RWPE1 (cell line): Measurements from ENCODE around the gene PRPF6.
"Not testable (repeated sequence)": the region's sequence is repeated elsewhere in the genome, so short reads cannot be mapped to it uniquely, and the experiment has no call there.

Experiments
- CTCF ChIA-PET: fragments of 350-600 bp; sonication (Branson Sonifier 250); formaldehyde crosslinking; extraction: SDS; loops from one replicate; lab custom pipeline; 2021; lab: Yijun Ruan, JAX
- POLR2A ChIA-PET: fragments of 400-600 bp; formaldehyde crosslinking; extraction: SDS; loops from one replicate; lab custom pipeline; 2020; ENCODE audit warnings: antibody characterized with exemption; ENCODE audit not compliant: low non-redundant PET; lab: Yijun Ruan, JAX
- DNase-seq: peaks from one replicate; pipeline ENCODE4 v3.0.0; 2012; ENCODE audit warnings: low spot score
- H3K27ac ChIP-seq: fragments of 450-650 bp; 2 replicates; pipeline ENCODE4 v1.5.1; 2017
- TF ChIP-seq, protein P1 (sequence below): fragments of 450-650 bp; conservative IDR thresholded peaks from 2 replicates; pipeline ENCODE4 v1.5.1; 2017; ENCODE audit warnings: low read depth, mild to moderate bottlenecking

The PRPF6 gene

DNA sequence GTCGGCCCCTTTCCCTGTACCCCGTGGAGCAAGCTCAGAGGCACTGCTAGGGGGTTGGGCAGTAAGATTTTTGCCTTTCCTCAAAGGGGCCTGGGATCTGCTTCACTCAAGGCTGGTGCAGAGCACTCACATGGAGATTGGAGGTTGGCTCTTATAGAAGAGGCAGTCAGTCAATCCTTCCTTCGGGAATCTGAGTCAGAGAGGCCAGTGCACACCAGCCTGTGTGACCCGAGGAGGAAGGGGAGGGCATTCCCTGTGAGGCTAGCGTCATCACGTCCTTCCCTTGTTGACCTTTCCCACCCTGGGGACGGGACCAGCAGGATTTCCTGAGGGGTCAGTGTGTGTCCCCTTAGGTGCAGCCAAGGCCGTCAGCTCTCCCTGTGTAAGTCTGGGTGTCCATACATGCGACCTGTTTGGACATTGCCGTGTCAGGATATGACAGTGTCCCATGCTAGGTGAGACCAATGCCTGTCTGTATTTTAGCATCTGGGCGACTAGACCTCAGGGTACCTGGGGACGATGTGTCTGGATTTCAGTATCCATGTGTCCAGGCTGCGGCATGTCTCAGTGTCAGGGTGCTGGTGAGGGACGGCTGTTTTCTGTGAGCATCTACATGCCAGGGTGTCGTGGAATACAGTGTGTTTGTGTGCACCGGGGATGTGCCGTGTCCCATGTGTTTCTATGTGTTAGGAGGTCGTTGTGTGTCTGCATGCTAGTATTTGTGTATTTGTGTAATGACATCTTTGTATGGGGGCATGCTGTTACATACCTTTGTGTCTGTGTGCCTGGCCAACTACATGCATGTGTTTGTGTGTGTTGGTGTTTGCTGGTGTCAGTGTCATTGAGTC lies 8.4 kb upstream of the PRPF6 start:
- TF ChIP-seq, protein P1, sequence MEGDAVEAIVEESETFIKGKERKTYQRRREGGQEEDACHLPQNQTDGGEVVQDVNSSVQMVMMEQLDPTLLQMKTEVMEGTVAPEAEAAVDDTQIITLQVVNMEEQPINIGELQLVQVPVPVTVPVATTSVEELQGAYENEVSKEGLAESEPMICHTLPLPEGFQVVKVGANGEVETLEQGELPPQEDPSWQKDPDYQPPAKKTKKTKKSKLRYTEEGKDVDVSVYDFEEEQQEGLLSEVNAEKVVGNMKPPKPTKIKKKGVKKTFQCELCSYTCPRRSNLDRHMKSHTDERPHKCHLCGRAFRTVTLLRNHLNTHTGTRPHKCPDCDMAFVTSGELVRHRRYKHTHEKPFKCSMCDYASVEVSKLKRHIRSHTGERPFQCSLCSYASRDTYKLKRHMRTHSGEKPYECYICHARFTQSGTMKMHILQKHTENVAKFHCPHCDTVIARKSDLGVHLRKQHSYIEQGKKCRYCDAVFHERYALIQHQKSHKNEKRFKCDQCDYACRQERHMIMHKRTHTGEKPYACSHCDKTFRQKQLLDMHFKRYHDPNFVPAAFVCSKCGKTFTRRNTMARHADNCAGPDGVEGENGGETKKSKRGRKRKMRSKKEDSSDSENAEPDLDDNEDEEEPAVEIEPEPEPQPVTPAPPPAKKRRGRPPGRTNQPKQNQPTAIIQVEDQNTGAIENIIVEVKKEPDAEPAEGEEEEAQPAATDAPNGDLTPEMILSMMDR = no peak
- no peak for DNase-seq
- ChIA-PET CTCF (interaction anchor here (0.6 to 2.6 kb wide), 7 partner anchors 15 to 269 kb away, joined by 3 to 18 read pairs (median 9); partner anchors contain the start of genes TPD52L2 and UCKL1), POLR2A (no interaction called here)
- peak overlapping the region; percentile 62 for H3K27ac ChIP-seq

DNA sequence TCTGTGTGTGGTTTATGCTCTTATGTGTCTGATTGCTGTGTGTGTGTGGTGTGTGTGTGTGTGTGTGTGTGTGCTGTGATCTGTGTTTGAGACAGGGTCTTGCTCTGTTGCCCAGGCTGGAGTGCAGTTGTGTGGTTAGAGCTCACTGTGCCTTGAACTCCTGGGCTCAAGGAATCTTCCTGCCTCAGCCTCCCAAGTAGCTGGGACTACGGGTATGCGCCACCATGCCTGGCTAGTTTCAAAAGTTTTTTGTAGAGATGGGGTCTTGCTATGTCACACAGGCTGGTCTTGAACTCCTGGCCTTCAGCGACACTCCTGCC lies 7.8 kb upstream of the PRPF6 start:
- ChIA-PET CTCF (interaction anchor here (0.6 to 2.6 kb wide), 25 partner anchors 12 to 429 kb away, joined by 3 to 18 read pairs (median 6); partner anchors contain the start of genes RGS19, TPD52L2 and UCKL1), POLR2A (no interaction called here)
- DNase-seq = no peak
- TF ChIP-seq, protein P1 = no peak
- peak overlapping the region; percentile 62 for H3K27ac ChIP-seq

DNA sequence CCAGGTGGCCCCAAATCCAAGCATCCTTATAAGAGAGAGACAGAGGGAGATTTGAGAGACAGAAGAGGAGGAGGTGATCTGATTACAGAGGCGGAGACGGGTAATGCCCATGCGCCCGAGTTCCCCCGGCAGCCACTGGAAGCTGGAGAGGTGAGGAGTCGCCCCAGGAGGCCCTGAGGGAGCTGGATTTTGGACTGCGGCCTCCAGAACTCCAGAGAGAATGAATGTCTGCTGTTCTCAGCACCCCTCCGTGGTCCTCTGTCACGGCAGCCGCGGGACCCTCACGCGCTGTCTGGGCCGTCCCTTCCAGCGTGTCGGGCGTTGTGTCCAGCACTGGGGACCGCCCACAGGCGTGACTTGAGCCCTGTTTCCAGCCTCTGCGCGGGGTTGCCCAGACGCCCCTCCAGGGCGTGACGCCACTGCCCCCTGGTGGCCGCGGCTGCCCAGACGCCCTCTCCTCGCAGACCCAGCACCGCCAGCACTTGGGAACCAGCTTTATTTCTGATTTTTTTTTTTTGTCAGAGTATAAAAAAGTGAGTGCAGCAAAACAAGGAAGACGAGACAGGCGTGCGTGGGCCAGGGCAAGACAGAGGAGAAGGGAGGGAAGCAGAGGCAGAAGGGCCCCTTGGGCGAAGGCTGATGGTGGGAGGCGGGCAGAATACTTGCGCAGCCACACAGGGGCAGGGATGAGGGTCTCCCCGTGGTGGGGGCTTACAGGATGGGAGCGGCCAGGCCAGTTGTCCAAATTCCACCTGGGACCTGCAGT lies 7.1 kb upstream of the PRPF6 start:
- TF ChIP-seq, protein P1 = peak; percentile 100
- H3K27ac ChIP-seq = peak overlapping the region; percentile 62
- DNase-seq = peak; percentile 86
- ChIA-PET POLR2A (interaction anchor here (0.5 to 0.6 kb wide), 2 partner anchors 106 to 109 kb away, joined by 3 read pairs; partner anchors contain the start of gene TPD52L2), CTCF (interaction anchor here (0.5 to 2.6 kb wide), 61 partner anchors 8 to 1286 kb away, joined by 3 to 18 read pairs (median 4); partner anchors contain the start of genes LKAAEAR1, PTK6, RGS19 and TPD52L2)

DNA sequence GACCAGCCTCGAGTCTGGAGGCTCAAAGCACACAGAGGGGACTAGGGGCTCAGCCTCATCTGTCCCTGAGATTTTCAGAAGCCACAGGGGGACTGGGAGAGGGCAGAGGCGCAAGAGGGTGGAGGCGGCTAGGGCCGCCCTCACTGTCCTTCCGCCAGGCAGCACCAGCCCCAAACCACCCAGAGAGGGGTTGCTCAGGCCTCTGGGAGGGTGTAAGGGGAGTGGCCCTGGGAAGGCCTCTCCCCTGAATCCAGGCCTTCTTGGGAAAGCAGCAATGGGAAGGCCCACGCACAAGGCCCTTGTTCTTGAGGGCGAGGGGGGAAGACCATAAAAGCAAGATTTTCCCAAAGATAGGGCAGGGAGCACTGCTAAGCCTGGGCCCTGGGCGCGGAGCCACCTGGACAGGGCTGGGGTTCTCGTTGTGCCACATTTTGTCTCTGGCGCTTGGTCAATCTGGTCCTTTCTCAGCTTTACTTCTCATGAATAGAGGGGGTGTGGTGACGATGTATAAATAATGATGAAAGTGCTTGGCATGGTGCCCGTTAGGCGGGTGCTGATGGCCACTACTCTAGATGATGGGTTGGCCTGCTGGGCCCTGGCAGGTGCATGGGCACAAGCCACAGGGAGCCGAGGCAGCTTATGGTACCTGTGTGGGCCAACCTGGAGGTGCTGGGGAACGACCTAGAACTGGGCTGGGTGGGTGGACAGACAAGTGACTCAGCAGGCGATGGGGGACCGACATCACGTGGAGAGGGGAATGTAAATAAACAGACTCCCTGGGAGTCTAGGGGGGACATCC lies 6.3 kb upstream of the PRPF6 start:
- TF ChIP-seq, protein P1 = no peak
- CTCF ChIA-PET = interaction anchor here (0.5 to 2.6 kb wide), 52 partner anchors 8 to 1973 kb away, joined by 3 to 18 read pairs (median 4); partner anchors contain the start of genes LKAAEAR1, PTK6, TPD52L2 and UCKL1
- POLR2A ChIA-PET = interaction anchor here (0.5 kb wide), 1 partner anchor 107 kb away, joined by 3 read pairs; no protein-coding TSS in a partner anchor
- no peak for DNase-seq
- peak overlapping the region; percentile 62 for H3K27ac ChIP-seq

DNA sequence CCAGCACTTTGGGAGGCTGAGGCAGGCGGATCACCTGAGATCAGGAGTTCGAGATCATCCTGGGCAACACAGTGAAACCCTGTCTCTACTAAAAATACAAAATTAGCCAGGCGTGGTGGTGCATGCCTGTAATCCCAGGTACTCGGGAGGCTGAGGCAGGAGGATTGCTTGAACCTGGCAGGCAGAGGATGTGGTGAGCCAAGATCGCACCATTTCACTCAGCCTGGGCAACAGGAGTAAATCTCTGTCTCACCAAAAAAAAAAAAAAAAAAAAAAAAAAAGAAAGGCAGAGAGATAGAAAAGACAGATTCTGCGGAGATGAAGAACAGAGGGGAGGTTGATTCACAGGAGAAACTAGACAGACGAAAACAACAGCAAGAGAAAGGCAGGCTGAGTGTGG lies 4.4 kb upstream of the PRPF6 start:
- DNase-seq, POLR2A ChIA-PET: not testable (repeated sequence)
- peak overlapping the region; percentile 95; the same call in 1 of the 2 replicates for H3K27ac ChIP-seq
- CTCF ChIA-PET = interaction anchor here (1.3 kb wide), 1 partner anchor 480 kb away, joined by 4 read pairs; no protein-coding TSS in a partner anchor

DNA sequence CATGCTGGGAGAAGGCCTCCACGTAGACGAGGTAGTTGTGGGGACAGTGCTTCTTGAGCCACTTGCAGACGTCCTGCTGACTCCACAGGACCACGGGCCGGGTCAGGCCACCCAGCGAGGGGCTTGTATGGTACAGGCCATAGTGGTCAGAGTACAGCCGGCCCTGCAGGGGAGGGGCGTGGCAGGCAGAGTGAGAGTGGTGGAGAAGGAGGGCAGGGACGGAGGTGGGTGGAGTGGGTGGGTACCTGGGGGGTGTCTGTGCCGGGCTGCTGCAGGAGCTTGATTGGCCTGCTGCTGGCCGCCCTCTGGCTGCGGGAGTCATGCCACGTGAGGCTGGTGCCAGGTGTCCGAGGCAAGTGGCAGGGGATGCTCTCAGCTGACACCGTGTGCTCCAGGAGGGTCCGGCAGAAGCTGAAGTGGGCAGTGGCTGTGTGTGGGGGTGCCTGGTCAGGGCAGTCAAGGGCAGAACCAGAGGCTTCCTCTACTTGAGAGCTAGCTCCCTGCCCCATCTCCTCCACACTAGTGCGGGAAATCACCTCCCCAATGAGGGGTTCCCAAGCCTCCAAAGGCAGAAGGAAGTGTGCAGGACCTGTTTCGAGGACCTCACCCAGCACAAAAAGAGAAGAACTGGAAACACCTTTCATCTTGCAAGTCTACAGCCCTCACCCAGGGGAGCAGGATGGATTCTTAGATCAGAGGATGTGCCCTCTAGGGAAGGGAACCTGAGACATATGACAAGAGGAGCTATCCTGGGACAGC lies 3.8 kb upstream of the PRPF6 start:
- TF ChIP-seq, protein P1 = no peak
- peak overlapping the region; percentile 95 for H3K27ac ChIP-seq
- ChIA-PET POLR2A (interaction anchor here (0.6 kb wide), 2 partner anchors 17 to 21 kb away, joined by 3 to 7 read pairs; partner anchors contain the start of gene UCKL1), CTCF (interaction anchor here (0.7 to 1.0 kb wide), 4 partner anchors 18 to 440 kb away, joined by 3 to 4 read pairs (median 3); partner anchors contain the start of gene DNAJC5)
- no peak for DNase-seq
